NOMO-1 treated with DMSO at 0.1 percent for 48 hours (cell line): Measurements from ENCODE around the gene MYH15.

Source experiments
- DNase-seq: peaks from one replicate; lab custom pipeline; 2025; ENCODE audit not compliant: unreplicated experiment; lab: John Stamatoyannopoulos, UW

The MYH15 gene

DNA sequence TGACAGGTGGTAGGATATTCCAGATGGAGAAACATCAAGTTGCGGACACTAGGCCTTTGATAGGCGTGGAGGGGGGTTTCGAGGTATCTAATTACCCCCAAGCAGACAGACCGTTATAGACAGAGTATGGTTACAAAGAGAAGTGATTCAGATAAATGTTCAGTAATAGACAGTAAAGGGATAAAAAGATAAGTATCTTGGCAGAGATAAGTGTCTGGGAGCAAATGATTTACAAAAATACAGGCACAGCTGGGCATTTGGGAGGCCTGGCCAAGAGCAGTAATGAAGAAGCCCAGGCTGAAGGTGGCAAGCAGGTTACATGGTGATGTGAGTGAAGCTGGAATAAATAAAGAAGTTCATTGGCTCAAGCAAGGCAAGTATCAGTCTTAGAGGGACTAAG, 659 bp upstream of the MYH15 start:
- no peak for DNase-seq

DNA sequence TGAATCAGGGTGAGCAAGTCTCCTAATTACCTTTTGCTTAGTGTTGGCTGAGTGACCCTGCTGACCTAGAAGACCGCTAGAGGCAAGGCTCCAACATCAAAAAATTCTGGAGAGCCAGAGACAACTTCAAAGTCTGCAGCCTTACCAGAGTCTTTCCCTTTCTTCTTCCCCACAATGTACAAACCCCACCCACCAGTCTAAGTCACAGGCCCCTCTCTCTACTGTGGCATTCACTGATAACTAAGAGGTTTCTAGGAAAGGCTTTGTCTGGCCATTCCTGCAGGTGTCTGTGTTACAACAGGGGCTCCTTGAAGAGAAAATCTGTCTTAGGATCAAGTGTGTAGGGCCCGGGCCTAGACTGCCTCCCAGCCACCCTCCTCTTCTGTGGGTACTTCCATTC, 525 bp downstream of the MYH15 start:
- DNase-seq = no peak

DNA sequence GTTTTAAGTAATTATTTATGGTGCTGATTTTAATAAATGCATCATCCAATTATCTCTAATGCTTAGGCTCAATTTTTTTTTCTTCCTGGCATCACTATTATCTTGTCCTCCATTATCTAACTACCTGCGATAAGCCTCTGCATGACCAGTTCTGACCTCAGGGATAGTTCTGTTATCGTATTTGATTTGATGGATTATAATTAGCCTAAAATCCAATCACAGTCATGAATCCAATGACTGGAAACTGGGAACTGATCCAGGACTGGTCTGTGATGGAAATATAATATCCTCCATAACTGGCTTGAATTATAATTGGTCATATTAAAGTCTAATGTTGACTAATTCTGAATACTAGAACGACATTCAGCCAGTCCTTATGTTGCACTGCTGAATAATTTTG, 1.1 kb downstream of the MYH15 start:
- no peak for DNase-seq

DNA sequence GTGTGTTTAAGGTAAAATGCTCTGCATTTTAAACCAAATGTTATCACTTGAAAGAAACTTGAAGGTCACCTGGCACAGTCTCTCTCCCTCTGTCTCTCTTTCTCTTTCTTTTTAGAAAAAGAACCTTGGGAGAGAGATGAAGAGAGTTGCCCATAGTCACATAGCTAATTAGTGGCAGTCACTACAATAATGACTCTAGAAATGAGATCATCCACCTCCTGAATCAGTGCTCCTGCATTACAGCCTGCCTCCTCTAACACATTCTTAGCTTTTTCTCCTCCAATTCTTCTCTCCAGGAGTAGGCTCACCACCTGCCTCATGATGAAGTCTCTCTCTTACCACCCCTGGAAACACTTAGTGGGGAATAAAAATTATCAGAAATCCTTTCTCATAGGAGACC, 2.5 kb downstream of the MYH15 start:
- no peak for DNase-seq

DNA sequence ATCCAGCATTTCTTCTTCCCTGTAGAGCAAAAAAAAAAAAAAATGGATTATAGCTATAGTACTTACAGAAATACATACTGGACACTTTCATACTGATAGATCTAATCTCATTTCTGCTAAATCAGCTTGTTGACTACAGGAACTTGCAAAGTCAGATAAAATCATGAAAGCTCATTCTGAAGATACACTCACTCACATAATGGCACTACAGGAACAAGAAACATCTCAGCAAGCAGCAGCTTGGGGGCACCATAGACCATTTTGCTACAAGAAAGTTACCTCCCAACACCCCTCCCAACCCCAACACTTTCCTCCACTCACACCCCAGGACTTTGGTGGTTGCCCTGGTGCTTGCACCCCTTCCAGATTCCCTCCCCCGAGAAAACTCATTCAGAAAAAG, 4.6 kb downstream of the MYH15 start:
- DNase-seq = no peak

DNA sequence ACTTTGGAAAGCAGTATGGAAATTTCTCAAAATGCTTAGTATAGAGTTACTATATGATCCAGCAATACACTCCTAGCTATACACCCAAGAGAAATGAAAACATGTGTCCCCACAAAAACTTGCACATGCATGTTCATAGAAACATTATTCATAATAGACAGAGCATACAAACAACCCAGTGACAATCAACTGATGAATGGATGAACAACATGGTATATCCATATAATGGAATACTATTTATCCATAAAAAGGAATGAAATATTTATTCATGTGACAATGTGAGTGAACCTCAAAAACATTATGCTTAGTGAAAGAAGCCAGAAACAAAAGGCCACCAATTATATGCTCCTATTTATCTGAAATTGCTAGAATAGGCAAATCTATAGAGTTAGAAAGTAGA, 6.7 kb downstream of the MYH15 start:
- DNase-seq = no peak

DNA sequence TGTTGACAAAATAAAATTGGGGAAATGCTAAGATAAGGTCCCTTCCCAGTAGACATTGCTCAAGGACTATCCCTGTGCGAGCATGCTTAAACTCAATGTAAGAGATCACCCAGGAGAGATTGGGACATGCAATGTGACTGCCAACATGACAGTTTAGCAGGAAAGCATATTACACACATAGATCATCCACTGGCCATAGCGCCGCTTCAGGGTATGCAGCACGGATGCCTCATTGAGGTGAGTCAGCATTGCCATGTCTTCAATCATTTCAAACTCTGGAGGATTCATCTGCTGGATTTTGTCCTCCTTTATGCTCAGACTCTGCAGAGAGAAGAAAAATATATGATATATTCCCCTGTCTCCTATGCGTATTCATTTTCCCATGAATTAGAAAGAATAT, 8.9 kb downstream of the MYH15 start:
- DNase-seq = no peak

DNA sequence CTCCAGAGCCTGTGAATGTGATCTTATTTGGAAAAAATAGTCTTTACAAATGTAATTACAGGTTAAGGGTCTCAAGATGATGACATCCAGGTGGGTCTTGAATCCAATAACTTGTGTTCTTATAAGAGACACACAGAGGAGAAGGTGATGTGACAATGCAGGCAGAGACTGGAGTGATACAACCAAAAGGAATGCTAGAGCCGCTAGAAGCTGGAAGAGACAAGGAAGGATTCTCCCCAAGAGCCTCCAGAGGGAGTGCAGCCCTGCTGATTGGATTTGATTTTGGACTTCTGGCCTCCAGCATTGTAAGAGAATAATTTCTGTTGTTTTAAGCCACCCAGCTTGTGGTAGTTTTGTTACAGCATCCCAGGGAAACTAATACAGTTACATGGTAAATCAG, 9.7 kb downstream of the MYH15 start:
- no peak for DNase-seq

DNA sequence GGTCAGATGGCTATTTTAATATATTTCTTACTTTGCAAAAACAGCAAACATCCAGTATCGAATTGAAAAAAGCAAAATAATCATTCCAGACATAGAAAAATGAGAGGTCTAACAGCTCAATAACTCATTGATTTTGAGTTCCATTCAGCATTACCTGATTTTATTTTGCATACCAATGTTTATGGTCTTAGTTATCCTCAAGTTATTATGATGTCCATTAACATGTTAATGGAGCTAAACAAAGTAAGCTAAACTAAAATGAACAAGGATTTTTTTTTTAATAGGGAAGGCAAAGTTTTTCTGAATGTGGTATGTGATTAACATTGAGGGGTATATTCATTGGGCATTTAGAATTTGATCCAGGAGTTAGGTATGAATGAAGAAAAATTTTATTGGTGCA, 13.1 kb downstream of the MYH15 start:
- no peak for DNase-seq

DNA sequence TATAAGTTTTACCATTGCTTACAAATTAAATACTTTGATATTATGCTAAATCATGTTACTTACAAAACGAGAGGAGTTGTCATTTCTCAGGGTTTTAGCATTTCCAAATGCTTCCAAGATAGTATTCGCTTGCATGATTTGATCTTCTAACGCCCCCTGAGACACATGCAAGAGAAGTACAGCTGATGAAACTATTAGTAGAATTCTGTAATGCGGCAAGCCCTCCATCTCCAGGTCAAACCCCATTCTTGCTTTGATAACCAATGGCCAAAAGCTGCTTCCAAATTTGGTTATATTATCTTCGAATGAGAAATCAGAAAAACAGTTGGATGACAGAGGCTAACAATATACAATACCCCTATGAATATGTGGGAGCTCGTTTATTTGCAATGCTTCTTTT, 14.7 kb downstream of the MYH15 start:
- no peak for DNase-seq

DNA sequence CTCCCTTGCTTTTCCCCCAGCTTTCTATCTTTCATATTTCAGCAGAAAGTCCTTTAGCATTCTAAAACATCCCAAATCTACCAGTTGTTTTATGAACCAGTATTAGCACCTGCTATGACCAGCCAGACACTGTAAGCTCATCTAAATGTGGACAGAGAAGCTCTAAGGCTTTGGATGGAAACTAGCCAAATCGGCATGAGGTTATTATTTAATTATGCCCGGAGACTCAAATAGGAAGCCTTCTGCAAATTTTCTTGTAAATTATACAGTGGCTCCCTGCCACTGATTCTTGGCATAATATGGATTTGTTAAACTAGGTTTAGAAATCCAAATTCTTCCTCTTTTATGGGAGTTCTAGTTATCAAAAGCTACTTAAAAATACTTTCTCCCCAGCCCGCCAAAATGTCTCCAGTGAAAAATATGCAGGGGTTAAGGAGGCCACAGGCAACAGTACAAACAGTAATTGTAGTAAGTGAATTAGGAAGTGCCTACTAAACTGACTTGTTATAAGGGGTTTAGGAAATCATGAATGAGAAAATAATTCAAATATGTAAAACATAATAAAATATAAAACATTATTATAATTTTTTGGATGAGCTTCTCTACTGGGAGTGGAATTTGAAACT, 15.4 kb downstream of the MYH15 start:
- DNase-seq = no peak

DNA sequence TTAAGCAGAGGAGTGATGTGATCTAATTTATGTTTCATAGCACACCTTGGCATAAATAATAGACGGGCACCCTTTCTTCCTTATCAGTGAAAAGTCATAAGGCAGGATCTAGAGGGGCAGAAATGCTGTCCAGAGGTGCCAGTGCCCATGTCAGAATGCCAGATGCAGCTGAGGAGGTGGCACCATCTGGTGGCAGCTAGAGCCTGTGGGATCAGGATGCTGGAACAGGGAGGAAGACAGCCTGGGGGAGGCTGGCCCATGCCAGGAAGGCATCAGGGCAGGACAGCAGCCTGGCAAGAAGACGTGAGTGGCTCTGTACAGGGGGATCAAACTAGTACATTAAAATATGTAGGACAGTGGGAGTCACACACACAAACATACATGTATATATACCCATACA, 16.5 kb downstream of the MYH15 start:
- no peak for DNase-seq

DNA sequence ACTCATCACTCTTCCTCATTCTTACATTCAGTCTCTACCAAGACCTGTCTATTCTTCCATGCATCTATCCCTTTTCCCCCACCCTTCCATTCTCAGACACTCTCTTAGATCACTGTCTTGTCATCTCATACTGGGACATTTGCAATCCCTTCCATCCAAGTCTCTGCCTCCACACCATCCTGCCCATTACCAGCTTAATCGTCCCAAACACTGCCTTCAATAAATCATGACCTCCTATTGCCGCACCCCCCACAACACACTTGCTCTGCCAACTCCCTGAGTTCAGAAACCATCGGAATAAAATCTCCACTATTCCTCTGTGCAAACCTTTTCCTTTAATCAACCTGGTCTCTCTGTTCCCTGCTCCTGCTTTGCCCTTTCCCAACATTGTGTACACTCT, 18.9 kb downstream of the MYH15 start:
- DNase-seq = no peak

DNA sequence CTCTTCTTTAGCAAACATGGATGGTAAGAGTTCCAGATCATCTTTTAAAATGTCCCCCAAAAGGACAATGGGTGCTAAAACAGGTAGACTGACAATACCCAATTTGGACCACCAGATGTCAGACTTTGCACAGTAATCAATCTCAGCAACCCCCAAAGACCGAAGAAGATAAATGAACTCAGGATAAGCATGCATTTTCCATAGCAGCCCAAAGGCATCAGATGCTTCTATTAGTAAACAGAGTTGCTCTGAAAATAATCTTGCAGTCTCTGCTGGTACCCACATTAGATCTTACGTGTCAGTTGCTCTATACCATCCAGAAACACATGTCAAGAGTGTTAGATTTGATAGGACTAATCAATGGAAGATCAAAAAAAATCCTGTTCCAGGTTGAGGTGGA, 20.6 kb downstream of the MYH15 start:
- DNase-seq = peak; percentile 51

DNA sequence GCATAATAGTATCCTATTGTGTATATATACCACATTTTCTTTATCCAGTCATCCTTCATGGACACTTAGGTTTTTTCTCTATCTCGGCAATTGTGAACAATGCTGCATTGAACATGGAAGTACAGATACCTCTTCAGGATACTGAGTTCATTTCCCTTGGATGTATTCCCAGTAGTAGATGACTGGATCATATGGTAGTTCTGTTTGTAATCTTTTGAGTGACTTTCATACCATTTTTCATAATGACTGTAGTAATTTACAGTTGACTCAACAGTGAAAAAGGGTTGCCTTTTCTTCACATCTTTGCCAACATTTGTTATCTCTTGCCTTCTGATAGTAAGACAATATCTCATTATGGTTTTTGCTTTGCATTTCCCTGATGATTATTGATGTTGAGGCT, 21.8 kb downstream of the MYH15 start:
- DNase-seq = no peak

DNA sequence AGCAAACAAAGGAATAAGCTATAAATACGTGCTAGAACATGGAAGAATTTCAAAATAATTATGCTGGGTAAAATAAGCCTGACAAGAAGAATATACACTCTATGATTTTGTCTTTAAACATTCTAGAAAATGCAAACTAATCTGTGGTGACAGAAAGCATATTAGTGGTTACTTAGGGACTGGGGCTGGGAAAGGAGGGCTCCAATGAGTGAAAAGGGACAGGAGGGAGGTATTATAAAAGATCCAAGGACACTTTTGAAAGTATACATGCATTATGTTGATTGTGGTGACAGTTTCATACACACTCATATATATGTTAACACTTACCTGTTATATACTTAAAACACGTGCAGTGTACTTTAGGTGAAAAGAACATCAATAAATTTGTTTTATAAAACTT, 23.0 kb downstream of the MYH15 start:
- DNase-seq = no peak

DNA sequence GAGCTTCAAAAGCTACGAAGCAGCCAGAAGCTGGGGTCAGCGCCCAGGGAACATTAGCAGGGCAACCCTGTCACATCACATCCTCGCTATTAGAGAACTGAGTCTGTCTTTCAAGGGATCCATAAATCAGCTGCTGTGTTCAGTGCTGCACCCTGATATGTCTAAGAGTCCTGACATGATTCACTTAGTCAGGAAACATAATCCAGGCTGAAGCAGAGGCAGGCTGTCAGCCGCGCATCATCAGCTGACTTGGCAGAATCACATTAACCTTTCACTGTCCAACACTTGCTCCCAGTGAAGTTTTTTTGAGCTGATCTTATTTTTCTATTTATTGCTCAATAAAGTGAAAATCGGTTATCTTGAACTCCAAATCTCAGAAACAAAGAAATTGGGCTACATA, 23.5 kb downstream of the MYH15 start:
- DNase-seq = no peak

DNA sequence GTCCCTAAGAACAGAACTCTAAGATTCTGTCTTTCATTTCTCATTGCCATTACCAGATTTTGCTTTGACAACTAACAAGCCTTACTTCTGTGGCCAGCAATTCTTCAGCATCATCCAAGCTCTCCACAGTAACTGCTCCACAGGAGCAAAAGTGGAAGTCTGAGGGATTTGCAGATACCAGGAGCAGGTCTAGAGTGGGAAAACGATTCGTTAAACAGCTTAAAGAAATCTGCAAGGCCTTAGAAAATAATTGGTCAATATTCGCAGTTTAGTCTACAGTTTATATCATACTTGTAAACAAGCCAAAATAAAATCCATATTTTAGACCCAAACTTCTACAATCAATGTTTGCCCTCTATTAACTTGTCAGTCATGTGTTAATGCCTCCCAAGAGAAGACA, 24.1 kb downstream of the MYH15 start:
- DNase-seq = no peak

DNA sequence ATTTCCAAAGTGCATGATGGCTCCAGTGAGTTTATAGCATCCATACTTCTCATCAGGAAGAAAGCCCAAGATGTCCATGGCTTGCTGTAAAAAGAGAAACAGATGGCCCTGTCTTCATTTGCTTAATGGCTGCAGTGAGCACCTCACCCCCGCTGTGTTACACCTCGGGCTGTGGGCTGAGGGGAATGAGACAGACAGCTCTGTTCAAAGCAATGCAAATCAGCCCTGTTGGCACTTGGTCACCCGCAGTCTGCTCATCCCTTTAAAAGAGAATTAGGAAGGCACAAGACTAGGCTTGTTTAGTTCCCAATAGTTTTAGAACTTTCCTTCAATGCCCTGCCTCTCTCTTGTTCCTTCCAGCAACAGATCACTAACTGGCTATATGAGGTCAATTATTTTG, 25.2 kb downstream of the MYH15 start:
- no peak for DNase-seq

DNA sequence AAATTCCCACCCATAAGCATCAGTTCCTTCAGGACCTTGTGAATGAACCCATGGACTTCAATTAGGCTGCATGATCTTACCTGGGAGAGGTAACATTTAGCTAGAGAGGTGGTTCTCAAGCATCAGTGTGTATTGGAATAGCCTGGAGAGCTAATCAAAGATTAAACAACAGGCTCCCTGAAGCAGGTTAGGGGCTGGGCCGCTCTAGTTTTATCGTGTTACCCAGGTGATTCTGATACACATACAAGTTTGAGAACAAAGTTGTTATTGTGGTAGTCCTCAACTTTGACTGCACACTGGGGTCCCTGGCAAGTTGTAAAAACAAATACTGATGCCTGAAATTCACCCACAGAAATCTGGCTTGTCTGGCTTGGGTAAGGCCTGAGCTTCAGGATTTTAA, 31.2 kb downstream of the MYH15 start:
- no peak for DNase-seq

DNA sequence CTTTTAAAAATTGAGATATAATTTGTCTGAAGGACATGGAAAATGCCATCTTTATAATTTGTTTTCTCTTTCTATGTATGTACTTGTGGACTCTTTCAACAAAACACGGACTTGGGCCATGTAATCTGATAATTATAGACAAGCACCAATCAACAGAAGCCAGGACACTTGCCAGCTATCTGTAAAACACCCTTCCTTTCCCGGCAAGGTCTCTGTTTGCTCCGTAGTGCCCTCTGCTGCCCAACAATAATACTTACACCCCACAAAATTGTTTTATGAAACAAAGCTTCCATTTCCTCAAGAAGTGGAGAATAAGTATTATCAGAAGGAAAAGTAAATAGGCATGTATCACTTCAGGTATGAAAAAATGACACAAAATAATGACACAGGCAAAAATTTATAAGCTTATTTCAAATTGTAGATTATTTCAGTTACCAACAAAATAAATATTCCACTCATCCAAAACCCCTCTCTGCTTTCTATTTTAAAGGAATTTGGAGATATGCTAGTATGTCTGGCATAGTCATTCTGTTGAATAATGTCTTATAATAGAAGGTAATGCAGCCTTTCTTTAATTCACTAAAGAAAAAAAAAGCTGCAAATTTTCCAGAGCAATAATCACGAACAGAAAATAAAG, 32.8 kb downstream of the MYH15 start:
- peak; percentile 67 for DNase-seq

DNA sequence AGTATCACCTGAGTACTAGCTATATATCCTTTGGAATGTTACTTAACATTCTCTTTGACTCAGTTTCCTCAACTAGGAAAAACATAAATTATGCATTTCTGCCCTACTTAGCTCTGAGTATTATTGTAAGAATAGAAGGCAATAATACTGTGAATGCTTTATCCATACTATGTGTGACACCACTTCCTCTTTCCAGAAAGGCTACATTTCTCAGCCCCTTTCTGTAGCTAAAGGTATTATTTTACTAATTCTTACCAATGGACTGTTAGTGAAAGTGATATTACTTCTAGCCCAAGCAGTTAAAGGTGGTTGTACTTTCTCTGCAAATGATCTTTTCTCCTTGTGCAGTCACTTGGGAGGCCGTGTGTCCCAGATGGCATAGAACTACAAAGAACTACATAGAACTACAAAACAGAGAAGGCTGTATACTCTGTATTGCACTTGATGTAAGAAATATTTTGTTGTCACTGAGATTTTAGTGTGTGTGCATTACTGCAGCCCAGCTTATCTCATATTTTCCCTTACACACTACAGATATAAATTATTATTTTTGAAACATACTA, 35.1 kb downstream of the MYH15 start:
- peak; percentile 24 for DNase-seq

DNA sequence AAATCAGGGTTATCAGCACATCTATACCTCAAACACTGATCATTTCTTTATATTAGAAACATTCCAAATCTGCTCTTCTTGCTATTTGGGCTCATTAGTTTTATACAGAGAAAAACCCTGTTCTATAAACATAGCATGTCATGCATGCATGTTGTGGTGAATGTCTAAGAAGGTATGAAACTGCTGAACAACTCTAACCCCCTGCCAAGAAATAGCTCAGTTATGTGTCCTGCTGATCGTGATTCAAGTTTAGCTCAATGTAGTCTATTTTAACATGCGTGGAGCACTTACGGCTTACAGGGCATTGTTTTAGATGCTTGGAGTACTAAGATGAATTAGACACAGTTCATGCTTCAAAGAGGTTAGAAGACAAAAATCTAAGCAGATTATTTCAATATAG, 35.8 kb downstream of the MYH15 start:
- no peak for DNase-seq
